K562 (cell line): ENCODE data around the gene HS3ST3A1. TPM values are rescaled to one million over a fixed set of nuclear protein-coding genes. Genes with fewer than 3 reads are reported as not detected.

Experiments used
- ATF7 ChIP-seq: fragments of 450-650 bp; IDR thresholded peaks from 2 replicates; pipeline ENCODE4 v1.7.1; 2014; ENCODE audit warnings: mild to moderate bottlenecking, moderate library complexity
- CEBPG ChIP-seq, 3 experiments: fragments of 200-800 bp in 1 of 3; sonication (Bioruptor generic) in 1 of 3; sonication (generic) in 1 of 3; formaldehyde crosslinking in 1 of 3; IDR thresholded peaks in 2 of 3; conservative IDR thresholded peaks in 1 of 3; 2 replicates each; pipeline versions ENCODE4 v1.6.1 to v1.8.0; 2016 to 2022; ENCODE audit warnings: missing compliant biosample characterization in 2 of 3, missing genetic modification characterization in 2 of 3, mild to moderate bottlenecking in 1 of 3, missing genetic modification reagents in 1 of 3
- DACH1 ChIP-seq: fragments of 450-650 bp; IDR thresholded peaks from 2 replicates; pipeline ENCODE4 v1.6.1; 2018; ENCODE audit not compliant: partially characterized antibody
- DDX20 ChIP-seq: fragments of 450-650 bp; IDR thresholded peaks from 2 replicates; pipeline ENCODE4 v1.6.1; 2016; ENCODE audit warnings: missing genetic modification characterization, low read depth, mild to moderate bottlenecking, missing compliant biosample characterization, moderate library complexity
- ETV1 ChIP-seq: fragments of 450-650 bp; conservative IDR thresholded peaks from 2 replicates; pipeline ENCODE4 v1.6.1; 2016; ENCODE audit warnings: missing genetic modification characterization, control low read depth, low read depth, missing compliant biosample characterization
- HDAC2 ChIP-seq: fragments of 450-650 bp; IDR thresholded peaks from 2 replicates; pipeline ENCODE4 v1.6.1; 2016; ENCODE audit warnings: mild to moderate bottlenecking
- HNRNPK ChIP-seq: fragments of 200-400 bp; formaldehyde crosslinking; IDR thresholded peaks from one replicate; pipeline ENCODE4 v1.6.1; 2018; ENCODE audit warnings: mild to moderate bottlenecking, low read depth, low read length; ENCODE audit not compliant: poor library complexity, severe bottlenecking
- KAT8 ChIP-seq: fragments of 450-650 bp; IDR thresholded peaks from 2 replicates; pipeline ENCODE4 v1.6.1; 2016; ENCODE audit warnings: low read depth, mild to moderate bottlenecking
- MAFF ChIP-seq: IDR thresholded peaks from 2 replicates; pipeline ENCODE4 v1.6.1; 2012; ENCODE audit warnings: low read length, improper control_type of control experiment
- PRPF4 ChIP-seq: fragments of 200-400 bp; formaldehyde crosslinking; IDR thresholded peaks from one replicate; pipeline ENCODE4 v1.6.1; 2017; ENCODE audit warnings: low read length, low read depth, mild to moderate bottlenecking; ENCODE audit not compliant: insufficient read depth, poor library complexity, severe bottlenecking
- RB1 ChIP-seq: fragments of 450-650 bp; IDR thresholded peaks from 2 replicates; pipeline ENCODE4 v1.6.1; 2017; ENCODE audit warnings: low read depth, mild to moderate bottlenecking
- TAF1 ChIP-seq: IDR thresholded peaks from 2 replicates; pipeline ENCODE4 v1.6.1; 2011; ENCODE audit warnings: mild to moderate bottlenecking, low read length, moderate library complexity; ENCODE audit not compliant: insufficient read depth, control insufficient read depth, severe bottlenecking; ENCODE audit errors: extremely low read depth
- ZFP1 ChIP-seq: fragments of 450-650 bp; formaldehyde crosslinking; IDR thresholded peaks from 2 replicates; pipeline ENCODE4 v1.4.0; 2020; ENCODE audit warnings: mild to moderate bottlenecking, mixed read lengths
- ZNF184 ChIP-seq: sonication (generic); formaldehyde crosslinking; IDR thresholded peaks from 2 replicates; pipeline ENCODE4 v1.5.0; 2020; ENCODE audit warnings: missing genetic modification reagents
- ZNF507 ChIP-seq: conservative IDR thresholded peaks from 2 replicates; pipeline ENCODE4 v1.6.1; 2017; ENCODE audit warnings: missing genetic modification characterization, missing compliant biosample characterization
- ZNF57 ChIP-seq: fragments of 450-650 bp; formaldehyde crosslinking; IDR thresholded peaks from 2 replicates; pipeline ENCODE4 v1.4.0; 2020; ENCODE audit warnings: mild to moderate bottlenecking, moderate library complexity
- polyA plus RNA-seq, 8 experiments: library from polyadenylated mRNA; depleted of rRNA in 4 of 8; stranded (reverse) in 5 of 8; unstranded in 3 of 8; fragments of >200 nt; fragmentation: Nextera tagmentation in 2 of 8; fragmentation: Illumina TruSeq in 1 of 8; extraction: Ambion mirVana in 2 of 8; extraction: Trizol in 1 of 8; gene quantifications; 2 replicates each; pipeline versions ENCODE4 v1.2.1 to v1.2.3, GENCODE V29; 2011 to 2014; ENCODE audit warnings: inconsistent platforms in 1 of 8, missing spikeins in 1 of 8
- total RNA-seq, 7 experiments: library from RNA; depleted of rRNA in 6 of 7; stranded (reverse); fragments of >200 nt in 6 of 7; fragmentation: Illumina TruSeq in 2 of 7; extraction: Trizol in 2 of 7; gene quantifications; 2 replicates each; pipeline versions ENCODE4 v1.2.1 to v1.2.3, GENCODE V29; 2011 to 2021; ENCODE audit warnings: low replicate concordance in 1 of 7
- TF ChIP-seq, protein P1 (sequence below): IDR thresholded peaks from 3 replicates; pipeline ENCODE4 v1.6.1; 2011; ENCODE audit warnings: borderline replicate concordance, mild to moderate bottlenecking, moderate library complexity; ENCODE audit not compliant: insufficient read length; ENCODE audit errors: extremely low read depth
- TF ChIP-seq, protein P2 (sequence below): fragments of 250-450 bp; sonication (Bioruptor Pico); IDR thresholded peaks from 2 replicates; pipeline ENCODE4 v1.5.1; 2021; ENCODE audit warnings: mild to moderate bottlenecking

HS3ST3A1 gene
- total and polyA plus RNA-seq, 9 of the 15 experiments (the other 6 are each of a cell fraction or from before 2014, with no cell fraction given) = 0.25 to 14.8 (median 2.3) TPM

DNA sequence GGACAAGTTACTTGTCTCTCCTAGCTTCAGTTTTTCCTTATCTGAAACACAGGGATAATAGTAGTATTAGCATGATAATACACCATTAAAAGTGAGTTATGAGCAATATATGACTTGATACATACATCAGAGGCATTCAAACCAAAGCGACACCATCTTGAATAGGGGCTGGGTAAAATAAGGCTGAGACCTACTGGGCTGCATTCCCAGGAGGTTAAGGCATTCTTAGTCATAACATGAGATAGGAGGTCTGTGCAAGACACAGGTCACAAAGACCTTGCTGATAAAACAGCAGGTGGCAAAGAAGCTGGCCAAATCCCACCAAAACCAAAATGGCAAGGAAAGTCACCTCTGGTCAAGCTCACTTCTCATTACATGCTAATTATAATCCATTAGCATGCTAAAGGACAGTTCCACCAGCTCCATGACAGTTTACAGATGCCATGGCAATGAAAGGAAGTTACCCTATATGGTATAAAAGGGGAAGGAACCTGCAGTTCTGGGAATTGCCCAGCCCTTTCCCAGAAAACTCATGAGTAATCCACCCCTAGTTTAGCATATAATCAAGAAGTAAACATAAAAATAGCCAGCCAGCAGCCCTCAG is 37.2 kb upstream of the HS3ST3A1 start (continued):
- TF ChIP-seq, protein P1, sequence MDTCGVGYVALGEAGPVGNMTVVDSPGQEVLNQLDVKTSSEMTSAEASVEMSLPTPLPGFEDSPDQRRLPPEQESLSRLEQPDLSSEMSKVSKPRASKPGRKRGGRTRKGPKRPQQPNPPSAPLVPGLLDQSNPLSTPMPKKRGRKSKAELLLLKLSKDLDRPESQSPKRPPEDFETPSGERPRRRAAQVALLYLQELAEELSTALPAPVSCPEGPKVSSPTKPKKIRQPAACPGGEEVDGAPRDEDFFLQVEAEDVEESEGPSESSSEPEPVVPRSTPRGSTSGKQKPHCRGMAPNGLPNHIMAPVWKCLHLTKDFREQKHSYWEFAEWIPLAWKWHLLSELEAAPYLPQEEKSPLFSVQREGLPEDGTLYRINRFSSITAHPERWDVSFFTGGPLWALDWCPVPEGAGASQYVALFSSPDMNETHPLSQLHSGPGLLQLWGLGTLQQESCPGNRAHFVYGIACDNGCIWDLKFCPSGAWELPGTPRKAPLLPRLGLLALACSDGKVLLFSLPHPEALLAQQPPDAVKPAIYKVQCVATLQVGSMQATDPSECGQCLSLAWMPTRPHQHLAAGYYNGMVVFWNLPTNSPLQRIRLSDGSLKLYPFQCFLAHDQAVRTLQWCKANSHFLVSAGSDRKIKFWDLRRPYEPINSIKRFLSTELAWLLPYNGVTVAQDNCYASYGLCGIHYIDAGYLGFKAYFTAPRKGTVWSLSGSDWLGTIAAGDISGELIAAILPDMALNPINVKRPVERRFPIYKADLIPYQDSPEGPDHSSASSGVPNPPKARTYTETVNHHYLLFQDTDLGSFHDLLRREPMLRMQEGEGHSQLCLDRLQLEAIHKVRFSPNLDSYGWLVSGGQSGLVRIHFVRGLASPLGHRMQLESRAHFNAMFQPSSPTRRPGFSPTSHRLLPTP = no peak
- no peak for TF ChIP-seq PRPF4
- no peak for TF ChIP-seq HNRNPK
- TF ChIP-seq DDX20 (tag) = peak; percentile 92
- no peak for TF ChIP-seq RB1
- TF ChIP-seq HDAC2 = no peak
- peak; percentile 57; the same call in 1 of the 2 replicates for TF ChIP-seq ETV1
- TF ChIP-seq ZNF507 = no peak
- no peak for TF ChIP-seq DACH1
- TF ChIP-seq TAF1 = no peak
- TF ChIP-seq KAT8 = no peak
- no peak for TF ChIP-seq MAFF
- TF ChIP-seq ATF7 = peak; percentile 50; the same call in 1 of the 2 replicates
- no peak for TF ChIP-seq CEBPG (CRISPR knock-in tag; IDR thresholded peaks at IDR 0.05)
- TF ChIP-seq CEBPG (tag; conservative IDR thresholded peaks at IDR 0.05 in 1 of 2, IDR thresholded peaks at IDR 0.05 in 1 of 2) = peak in 1 of 2 experiments; percentile 30; a peak in 1 of 4 replicates
- TF ChIP-seq ZNF184 = no peak
- TF ChIP-seq, protein P2, sequence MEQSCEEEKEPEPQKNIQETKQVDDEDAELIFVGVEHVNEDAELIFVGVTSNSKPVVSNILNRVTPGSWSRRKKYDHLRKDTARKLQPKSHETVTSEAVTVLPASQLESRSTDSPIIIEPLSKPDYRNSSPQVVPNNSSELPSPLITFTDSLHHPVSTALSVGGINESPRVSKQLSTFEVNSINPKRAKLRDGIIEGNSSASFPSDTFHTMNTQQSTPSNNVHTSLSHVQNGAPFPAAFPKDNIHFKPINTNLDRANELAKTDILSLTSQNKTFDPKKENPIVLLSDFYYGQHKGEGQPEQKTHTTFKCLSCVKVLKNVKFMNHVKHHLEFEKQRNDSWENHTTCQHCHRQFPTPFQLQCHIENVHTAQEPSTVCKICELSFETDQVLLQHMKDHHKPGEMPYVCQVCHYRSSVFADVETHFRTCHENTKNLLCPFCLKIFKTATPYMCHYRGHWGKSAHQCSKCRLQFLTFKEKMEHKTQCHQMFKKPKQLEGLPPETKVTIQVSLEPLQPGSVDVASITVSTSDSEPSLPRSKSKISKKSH (CRISPR knock-in tag) = peak; percentile 60; the same call in 1 of the 2 replicates
- TF ChIP-seq ZFP1 (CRISPR knock-in tag) = peak; percentile 58; the same call in 1 of the 2 replicates
- TF ChIP-seq ZNF57 (CRISPR knock-in tag) = 0 out of 2 replicates have a peak, but pooled peaks have one; percentile 64
